ENCODE data around the gene GLRX. TPM values are rescaled to one million over a fixed set of nuclear protein-coding genes. Genes with fewer than 3 reads are reported as not detected.

GLRX gene
- total and polyA plus RNA-seq, 2 of the 4 experiments (the other 2 are of a cell fraction) = 142 to 193 TPM

GRCh38 chr5:95861221-95861863, 38.8 kb upstream of the GLRX start (continued):
- TF ChIP-seq RFX5 (IDR thresholded peaks at IDR 0.05; ENCODE audit: low read depth, low read length) = no peak

- H3K56ac ChIP-seq (ENCODE audit: extremely low read depth, insufficient read depth, low read length) = peak overlapping the region; percentile 90
- ATAC-seq (ENCODE audit: low read depth) = no peak
Measured at GRCh38 chr5:95859661-95860060, 37.1 kb upstream of the GLRX start.

More at GRCh38 chr5:95859661-95860060, 37.1 kb upstream of the GLRX start:
- H3K9ac ChIP-seq (ENCODE audit: low read depth, low read length) = peak overlapping the region; percentile 69
- peak overlapping the region; percentile 96 for H3K23ac ChIP-seq (ENCODE audit: low read depth, low read length)
- POLR2A ChIA-PET (ENCODE audit: unreplicated experiment) = no interaction called here
- peaks cover 4 to 55% of the 10 kb centered on the region in 2 experiments; a peak in 3 of 4 replicates for H3K79me1 ChIP-seq (ENCODE audit: low read depth in 1 of 2, low read length in 2 of 2)
- CTCF ChIA-PET = interaction anchor here (1.0 to 1.4 kb wide), 2 partner anchors 384 to 477 kb away, joined by 3 read pairs; no protein-coding TSS in a partner anchor
- peaks cover 29% of the 10 kb centered on the region for H3K9me1 ChIP-seq (ENCODE audit: insufficient read depth, low read length)
- peak overlapping the region; percentile 100 for H2BK120ac ChIP-seq (ENCODE audit: low read depth, low read length)
- peak overlapping the region; percentile 46 for H2AFZ ChIP-seq (replicated peaks; ENCODE audit: low read length, poor library complexity)
- H3K4me3 ChIP-seq (ENCODE audit: insufficient read depth, low read depth, low read length) = no peak overlapping the region
- peak overlapping the region; percentile 99 for H3K14ac ChIP-seq (replicated peaks; ENCODE audit: low read depth, low read length)
- H2BK15ac ChIP-seq (ENCODE audit: low read depth, low read length) = peak overlapping the region; percentile 94
- H3K4me1 ChIP-seq (ENCODE audit: control insufficient read depth, insufficient read depth, low read length) = peaks cover 41% of the 10 kb centered on the region
- peak overlapping the region; percentile 88 to 98 for H4K8ac ChIP-seq (ENCODE audit: low read depth in 2 of 2, low read length in 2 of 2)
- DNase-seq = no peak
- no peaks in the 10 kb centered on the region for H3K27me3 ChIP-seq (ENCODE audit: control insufficient read depth, insufficient read depth, low read length)
- dilution Hi-C loops (cut with HindIII; ENCODE audit: low sequenced_read_pairs, unreplicated experiment) (no loop called here), in situ Hi-C loops (cut with MboI; ENCODE audit: low sequenced_read_pairs) (loop anchor here (5.0 to 10.0 kb wide), 3 partner anchors 88 to 745 kb away; no protein-coding TSS in a partner anchor), intact Hi-C loops (cut with micrococcal nuclease) (loop anchor here (1.0 to 10.0 kb wide), 7 partner anchors 102 to 439 kb away; partner anchors contain the start of gene ELL2)
- H3K9me3 ChIP-seq (ENCODE audit: control insufficient read depth, insufficient read depth, low read length) = no peaks in the 10 kb centered on the region
- H2BK5ac ChIP-seq (ENCODE audit: low read depth, low read length, poor library complexity, severe bottlenecking) = peak overlapping the region; percentile 97
- H4K91ac ChIP-seq (ENCODE audit: insufficient read depth, low read depth, low read length) = peak overlapping the region; percentile 100
- peak overlapping the region; percentile 100 for H3K18ac ChIP-seq (ENCODE audit: low read depth, low read length)
- peak overlapping the region; percentile 96 for H3K27ac ChIP-seq (ENCODE audit: insufficient read depth, low read length)
- H4K5ac ChIP-seq (ENCODE audit: low read depth, low read length) = peak overlapping the region; percentile 97
- H3K36me3 ChIP-seq (ENCODE audit: control insufficient read depth, insufficient read depth, low read length) = no peaks in the 10 kb centered on the region
- peak overlapping the region; percentile 100 for H2BK20ac ChIP-seq (ENCODE audit: low read depth, low read length)
- TF ChIP-seq NFE2L2 (IDR thresholded peaks at IDR 0.05; ENCODE audit: low read depth, low read length) = no peak
- TF ChIP-seq CTCF (conservative IDR thresholded peaks at IDR 0.05; ENCODE audit: low read depth, low read length) = no peak
- TF ChIP-seq FOS (IDR thresholded peaks at IDR 0.05; ENCODE audit: low read depth, low read length) = no peak
- TF ChIP-seq POLR2A (IDR thresholded peaks at IDR 0.05; ENCODE audit: low read depth, low read length) = no peak
- TF ChIP-seq MAZ (IDR thresholded peaks at IDR 0.05; ENCODE audit: borderline replicate concordance, low read depth, low read length) = no peak
- no peak for TF ChIP-seq RFX5 (IDR thresholded peaks at IDR 0.05; ENCODE audit: low read depth, low read length)
- no peak for TF ChIP-seq ELK1 (IDR thresholded peaks at IDR 0.05; ENCODE audit: borderline replicate concordance, low read depth, low read length)
- no peak for TF ChIP-seq BHLHE40 (IDR thresholded peaks at IDR 0.05; ENCODE audit: low read depth, low read length)
- TF ChIP-seq SMC3 (IDR thresholded peaks at IDR 0.05; ENCODE audit: low read depth, low read length) = no peak
- no peaks in the 10 kb centered on the region for H4K20me1 ChIP-seq (ENCODE audit: insufficient read depth, low read length)
- BruUV-seq (replicated peaks) = no TSS peak
- H2AK5ac ChIP-seq (ENCODE audit: low read depth, low read length) = peak overlapping the region; percentile 99
- H3K4ac ChIP-seq (ENCODE audit: low read depth, low read length) = peak overlapping the region; percentile 100
- H2AK9ac ChIP-seq (replicated peaks; ENCODE audit: low read depth, low read length, poor library complexity) = peak overlapping the region; percentile 96
- H3K4me2 ChIP-seq (ENCODE audit: low read depth, low read length) = peak overlapping the region; percentile 60
- no CpG with 5 or more reads among the region's 4 CpGs for WGBS, 2 experiments (ENCODE audit: extremely low coverage in 2 of 2, insufficient read length in 1 of 2)
